Activated T-cell treated with anti-CD3 and anti-CD28 coated beads for 1 hour (primary cell): ENCODE results near the gene JAK3.

Experiments
- DNase-seq: peaks from one replicate; pipeline ENCODE4 v3.0.0-alpha.2; 2020; ENCODE audit warnings: low read depth

JAK3 gene

DNA sequence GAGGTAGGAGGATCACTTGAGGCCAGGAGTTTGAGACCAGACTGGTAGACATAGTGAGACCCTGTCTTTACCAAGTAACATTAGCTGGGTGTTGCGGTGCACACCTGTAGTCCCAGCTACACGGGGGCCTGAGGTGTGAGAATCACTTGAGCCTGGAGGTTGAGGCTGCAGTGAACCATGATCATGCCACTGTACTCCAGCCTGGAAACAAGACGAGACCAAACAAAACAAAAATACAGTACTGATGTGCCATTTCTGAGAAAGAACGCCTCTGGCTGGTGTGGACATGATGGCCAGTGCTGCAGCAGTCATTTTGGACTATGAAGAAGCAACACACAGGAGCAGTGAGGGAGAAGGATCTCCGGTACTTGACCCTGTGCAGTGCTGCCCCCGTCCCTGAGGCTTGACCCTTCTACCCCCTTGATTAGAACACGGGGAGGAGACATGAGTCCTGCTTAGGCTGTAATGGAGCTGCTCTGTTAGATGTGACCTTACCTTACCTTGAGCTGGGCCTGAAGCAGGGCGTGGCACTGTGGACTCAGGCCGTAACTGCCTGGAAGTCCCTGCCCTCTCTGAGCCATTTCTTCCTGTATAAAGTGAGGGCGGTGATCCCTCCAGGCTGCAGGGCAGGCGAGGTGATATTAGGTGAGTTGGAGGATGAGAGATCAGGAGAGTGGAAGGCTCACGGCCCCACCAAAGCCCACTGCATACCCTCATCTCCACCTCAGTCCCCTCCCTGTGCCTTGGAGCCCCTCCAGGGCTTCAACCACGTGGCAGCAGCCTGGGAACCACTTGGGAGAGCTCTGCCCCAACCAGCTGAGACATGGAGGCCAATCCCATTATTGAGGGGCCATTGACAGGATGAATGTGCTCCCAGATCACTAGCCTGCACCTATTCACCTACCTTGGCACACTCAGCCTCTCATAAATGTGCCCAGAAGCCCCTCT lies 17.9 kb upstream of the JAK3 start:
- no peak for DNase-seq

DNA sequence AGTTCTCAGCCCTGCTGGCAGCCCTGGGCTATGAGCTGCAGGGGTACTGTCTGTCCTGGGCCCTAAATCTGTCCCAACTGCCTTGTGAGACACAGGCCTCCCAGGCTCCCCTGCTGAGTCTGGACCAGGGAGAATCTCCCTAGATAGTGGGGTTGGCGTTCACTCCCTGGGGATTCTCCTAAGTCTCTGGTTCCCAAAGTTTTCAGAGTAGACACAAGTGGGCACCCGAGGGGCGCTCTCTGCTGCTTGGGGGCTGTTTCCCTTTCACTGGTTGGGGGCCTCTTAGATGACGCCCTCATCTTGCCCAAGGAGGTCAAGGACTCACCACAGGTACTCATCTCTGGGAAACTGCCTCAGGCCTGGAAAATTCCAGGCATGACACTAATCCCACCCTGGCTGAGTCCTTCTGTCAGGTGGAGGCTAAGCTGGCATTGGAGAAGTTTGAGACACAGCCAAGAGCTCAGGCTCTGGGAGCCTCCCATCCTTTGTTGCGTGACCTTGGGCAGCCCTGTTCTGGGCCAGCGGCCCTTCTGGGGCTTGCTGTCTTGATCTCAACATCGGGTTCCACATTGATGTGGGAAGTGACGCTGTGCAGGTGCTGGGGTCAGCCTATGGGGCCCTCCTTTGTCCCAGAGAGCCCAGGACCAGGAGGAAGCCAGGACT lies 15.9 kb upstream of the JAK3 start:
- no peak for DNase-seq

DNA sequence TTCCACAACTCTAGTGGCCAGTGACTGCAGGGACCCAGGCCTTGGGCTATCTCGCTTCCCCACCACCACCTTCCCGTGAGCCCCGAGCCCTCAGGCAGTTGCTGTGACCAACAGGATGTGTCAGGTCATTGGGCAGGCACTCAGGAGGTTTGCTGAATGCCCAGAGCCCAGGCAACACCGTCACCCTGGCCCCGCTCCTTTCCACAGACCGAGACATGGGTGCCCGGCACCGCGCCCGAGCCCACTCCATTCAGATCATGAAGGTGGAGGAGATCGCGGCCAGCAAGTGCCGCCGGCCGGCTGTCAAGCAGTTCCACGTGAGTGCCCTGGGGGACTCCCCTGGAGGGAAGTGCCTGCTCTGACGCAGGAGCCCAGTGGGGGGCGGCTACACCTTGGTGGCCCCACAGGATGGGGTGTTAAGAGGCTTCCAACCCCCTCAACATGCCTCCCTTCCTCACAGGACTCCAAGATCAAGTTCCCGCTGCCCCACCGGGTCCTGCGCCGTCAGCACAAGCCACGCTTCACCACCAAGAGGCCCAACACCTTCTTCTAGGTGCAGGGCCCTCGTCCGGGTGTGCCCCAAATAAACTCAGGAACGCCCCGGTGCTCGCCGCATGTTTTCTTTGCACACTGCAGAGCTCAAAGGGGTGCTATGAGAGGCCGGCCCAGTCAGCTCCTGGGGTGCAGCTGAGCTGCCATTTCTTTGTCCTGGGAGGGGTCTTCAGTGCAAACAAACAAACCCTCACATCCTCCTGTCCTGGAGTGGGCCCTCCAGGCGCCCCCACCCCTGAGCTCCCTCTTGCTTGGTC lies 15.1 kb upstream of the JAK3 start:
- no peak for DNase-seq

DNA sequence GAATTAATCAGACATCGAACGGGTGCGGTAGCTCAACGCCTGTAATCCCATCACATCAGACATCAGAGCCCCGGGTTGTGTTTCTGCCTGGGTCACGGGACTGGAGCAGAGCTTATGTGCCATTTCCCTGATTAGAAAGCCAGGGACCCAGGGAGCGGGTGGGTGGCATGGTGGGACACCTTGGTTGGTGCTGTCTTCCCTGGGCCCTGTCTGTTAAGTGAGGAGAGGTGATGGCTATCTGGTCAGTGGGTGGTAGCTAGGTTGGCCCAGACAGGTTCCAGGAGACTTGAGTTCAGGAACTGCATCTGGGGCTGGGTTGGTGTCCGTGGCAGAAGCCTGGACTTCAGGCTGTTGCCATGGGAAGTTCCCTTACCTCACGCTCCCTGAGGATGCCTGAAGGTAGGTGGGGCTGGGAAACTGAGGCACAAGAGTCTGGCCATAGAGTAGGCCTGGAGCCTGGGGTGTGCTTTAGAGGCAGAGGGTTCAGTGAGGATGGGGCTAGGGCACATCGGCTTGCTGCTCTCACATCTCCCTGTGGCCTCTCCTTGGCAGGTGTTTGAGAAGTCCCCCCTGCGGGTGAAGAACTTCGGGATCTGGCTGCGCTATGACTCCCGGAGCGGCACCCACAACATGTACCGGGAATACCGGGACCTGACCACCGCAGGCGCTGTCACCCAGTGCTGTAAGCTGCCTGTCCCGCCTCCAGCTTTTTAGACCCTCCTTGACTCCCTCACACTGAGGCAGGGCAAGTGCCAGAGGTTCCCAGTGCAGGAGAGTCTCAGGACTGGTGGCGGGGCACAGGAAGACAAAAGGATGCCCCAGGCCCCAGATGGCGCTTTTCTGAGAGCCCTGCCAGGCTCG lies 14.0 kb upstream of the JAK3 start:
- no peak for DNase-seq

DNA sequence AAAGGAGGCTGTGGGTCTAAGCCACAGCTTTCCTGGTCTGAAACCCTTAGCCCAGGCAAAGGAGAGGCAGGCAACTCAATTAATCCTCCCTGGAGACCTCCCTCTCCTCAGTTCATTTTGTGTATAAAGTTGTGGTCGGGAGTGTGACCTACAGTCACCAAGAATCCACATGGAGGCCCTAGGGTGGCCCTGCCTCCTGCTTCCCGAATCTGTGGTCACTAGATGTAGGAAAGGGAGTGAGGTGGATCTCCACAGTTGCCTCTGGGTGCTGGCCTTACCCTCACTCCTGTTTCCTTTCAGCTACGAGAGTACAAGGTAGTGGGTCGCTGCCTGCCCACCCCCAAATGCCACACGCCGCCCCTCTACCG lies 13.2 kb upstream of the JAK3 start:
- DNase-seq, result no peak

DNA sequence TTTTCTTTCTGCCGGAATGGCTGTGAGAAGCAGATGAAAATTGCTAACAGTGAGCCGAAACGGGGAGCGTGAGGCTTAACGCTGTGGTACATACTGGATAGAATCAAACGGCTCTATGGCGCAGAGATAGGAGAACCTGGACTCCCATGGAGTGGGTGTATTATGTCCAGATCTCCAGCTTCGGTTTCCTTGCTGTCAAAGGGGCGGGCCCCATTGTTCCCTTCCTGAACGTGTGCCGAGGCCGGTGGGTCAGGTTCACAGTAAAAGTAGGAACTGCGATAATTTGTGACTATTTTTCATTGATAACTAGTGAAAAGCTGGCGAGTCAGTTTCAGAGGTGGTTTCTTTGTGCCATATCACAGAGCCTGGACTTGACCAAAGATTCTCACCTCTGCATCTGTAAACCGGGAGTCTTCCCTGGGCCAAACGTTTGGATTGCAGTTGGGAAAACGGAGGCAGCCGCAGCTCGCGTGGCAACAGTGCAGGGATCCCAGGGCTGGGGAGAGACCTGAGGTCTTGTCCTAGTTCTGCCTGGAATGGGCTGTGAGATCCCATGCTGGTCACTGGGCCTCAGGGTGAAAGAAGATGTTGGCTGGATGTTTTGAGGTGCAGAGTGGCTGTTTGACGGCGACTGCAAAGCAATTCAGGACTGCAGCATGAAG lies 12.7 kb upstream of the JAK3 start:
- DNase-seq, result no peak

DNA sequence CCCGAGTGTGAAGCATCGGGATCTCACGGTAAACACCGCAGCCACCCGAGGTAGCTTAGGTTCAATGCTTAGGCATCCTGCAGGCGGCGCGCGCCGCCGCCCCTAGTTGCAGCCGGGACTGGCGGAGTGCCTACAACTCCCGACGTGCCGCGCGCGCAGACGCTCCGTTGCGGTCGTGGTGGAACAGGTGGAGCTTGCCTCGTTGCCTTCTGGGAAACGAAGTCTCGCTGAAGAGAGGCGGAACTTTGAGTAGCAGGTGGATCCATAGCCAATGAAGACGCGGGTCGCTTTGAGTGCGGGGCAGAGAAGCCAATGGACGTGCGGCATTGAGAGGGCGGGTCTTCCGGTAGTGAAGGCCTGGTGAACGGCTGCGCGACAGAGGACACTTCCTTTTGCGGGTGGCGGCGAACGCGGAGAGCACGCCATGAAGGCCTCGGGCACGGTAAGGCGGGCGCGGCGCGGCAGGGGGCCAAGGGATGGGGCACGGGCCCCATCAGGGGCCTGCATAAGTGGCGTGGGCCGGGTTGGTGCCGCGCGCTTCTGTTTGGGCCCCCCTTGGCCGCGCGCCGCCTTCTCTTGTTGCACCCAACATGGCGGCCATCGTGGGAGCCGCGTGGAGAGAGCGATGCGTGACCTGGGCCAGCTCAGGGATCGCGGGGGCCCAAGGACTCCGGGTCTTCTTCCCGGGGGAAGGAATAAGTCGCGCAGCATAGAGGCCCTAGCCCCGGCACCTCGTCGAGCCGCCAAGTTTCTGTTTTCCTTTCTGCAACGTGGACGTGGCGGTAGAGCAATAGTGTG lies 11.9 kb upstream of the JAK3 start, which contains the start of gene RPL18A:
Gene RPL18A, plus strand, starts transcription at position 378 of the 798 bp plus-strand sequence. Its CDS starts 47 bp downstream, at position 425.
- peak; percentile 98 for DNase-seq

DNA sequence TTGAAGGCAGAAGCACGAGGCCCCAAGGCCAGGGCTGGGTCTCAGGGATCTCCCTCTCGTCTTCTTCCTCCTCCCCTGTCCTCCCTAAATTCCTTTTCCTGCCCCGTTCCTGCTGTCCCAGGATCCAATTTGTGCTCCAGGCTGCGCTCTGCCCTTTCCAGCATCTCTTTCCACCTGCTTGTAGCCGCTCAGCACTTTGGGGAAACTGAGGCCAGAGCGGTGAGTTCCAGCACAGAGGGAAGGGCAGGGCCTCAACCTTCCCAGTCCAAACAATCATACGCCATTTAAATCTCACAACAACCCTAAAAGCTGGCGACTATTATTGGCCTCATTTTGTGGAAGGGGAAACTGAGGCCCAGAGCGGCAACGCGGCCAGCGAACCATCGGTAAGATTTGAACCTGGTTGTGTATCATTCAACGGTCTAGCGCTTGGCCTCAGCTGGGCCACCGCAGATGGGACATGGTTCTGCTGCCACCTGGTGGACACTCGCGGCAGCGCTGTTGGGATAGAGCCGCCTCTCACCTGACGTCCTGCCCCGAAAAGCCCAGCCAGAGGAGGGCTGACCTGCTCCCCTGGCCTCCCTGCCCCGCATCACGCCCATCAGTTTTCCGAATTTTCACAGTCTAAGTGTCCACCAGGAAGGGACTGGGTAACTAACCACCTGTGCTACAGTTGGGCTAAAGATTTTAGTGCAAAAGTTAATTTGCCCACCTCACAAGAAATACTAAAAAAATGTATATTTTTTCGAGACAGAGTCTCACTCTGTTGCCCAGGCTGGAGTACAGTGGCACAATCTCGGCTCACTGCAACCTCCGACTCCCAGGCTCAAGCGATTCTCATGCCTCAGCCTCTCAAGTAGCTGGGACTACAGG lies 7.7 kb upstream of the JAK3 start:
- peak; percentile 91 for DNase-seq

DNA sequence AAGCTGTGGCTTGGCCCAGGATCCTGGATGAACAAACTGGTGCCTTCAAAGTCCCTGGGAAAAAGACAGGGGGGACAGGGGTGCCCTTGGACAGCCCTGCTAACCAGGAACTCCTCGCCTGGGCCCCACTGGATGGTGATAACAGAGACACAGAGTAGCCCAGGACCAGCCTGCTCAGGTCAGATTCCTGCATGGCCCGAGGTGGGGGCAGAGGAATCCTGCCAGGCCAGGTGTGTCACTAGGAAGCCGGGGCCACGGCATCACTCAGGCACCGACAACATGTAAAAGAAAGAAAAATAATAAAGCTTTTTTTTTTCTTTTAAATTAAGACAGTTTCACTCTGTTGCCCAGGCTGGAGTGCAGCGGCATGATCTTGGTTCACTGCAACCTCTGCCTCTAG lies 6.3 kb upstream of the JAK3 start:
- DNase-seq, result no peak

DNA sequence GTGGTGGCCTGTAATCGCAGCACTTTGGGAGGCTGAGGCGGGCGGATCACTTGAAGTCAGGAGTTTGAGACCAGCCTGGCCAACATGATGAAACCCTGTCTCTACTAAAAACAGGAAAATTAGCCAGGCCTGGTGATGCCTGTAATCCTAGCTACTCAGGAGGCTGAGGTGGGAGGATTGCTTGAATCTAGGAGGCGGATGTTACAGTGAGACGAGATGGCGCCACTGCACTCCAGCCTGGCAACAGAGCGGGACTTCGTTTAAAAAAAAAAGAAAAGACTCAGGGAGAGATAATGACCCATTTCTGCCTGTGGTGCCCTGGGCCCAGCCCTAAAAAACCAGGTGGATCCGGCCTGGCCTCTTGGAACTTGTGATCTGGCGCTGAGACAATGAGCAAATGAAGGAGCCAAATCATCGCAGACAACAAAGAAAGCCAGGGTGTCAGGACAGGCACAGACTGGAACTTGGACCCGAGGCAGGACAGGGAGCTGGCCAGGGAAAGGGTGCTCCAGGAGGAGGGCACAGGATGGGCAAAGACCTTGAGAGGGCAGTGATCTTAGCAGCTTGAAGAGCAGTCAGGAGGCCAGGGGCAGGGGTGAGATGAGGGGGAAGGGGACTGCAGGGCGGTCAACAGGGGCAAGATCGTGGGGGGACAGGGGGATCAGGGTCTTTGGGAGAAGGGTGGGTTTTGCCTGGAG lies 962 bp upstream of the JAK3 start:
- DNase-seq, result no peak

DNA sequence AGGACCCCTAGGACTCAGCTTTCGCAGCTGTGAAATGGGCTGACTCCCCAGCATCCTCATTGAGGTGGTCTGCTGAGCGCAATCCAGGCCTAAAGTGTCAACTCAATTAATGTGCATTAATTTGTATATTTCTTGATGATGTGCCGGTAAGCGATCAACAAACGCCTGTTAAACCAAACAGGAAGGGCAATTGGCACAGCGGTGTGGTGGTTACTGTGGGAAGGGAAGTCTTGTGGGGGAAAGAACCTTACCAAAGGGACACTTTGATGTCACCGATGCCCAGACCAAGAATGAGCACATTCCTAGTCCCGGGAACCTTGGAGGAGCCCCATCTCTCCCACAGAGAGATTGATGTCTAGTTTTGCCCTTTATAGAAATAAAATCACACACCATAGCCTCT lies 1.6 kb downstream of the JAK3 start:
- no peak for DNase-seq

DNA sequence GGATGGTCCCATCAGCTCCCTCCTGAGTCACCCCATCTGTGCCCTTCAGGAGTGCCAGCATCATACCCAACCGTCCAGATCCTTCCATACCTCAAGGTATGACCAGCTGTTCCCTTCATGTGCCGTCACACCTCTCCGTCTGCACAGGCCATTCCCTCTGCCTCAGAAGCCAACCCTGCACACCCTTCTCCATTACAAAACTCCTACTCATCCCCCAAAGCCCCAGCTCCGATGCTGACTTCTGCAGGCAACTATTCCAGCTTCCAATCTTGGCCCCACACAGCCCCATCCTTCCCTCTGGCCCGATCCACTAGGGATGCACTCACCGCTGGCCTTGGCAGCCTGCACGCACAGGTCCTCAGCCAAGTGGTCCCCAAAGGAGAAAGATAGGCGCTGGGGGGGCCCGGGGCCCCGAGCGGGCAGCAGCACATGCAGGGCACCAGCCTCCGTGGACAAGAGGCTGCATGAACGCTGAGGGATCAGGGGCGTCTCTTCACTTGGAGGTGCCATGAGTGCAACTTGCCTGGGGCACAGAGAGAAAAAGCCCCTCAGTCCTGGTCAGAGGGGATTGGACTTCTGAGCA lies 3.8 kb downstream of the JAK3 start:
- DNase-seq, result no peak

DNA sequence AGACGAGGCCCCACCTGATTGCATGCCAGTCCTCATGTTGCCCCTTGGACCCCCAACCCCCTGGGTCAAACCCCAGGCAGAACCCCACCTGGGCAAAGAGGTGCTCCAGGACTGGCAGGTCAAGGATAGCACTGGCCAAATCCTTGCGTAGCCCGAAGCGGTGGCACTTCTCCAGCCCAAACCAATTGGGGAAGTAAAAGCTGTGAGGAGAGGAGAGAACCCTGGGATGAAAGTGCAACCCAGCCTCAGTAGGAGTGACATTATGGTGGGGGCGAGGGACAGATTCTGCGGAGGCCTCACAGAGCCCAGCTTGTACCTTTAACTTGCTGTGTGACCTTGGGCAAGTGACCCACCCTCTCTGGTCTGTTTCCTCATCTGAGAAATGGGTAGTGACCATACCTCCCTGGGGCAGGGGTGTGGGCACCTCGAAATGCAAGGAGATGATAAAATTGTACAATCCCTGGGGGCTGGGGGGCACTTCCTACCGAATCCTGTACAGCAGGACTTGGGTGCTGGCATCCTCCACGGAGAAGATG lies 4.4 kb downstream of the JAK3 start:
- no peak for DNase-seq

DNA sequence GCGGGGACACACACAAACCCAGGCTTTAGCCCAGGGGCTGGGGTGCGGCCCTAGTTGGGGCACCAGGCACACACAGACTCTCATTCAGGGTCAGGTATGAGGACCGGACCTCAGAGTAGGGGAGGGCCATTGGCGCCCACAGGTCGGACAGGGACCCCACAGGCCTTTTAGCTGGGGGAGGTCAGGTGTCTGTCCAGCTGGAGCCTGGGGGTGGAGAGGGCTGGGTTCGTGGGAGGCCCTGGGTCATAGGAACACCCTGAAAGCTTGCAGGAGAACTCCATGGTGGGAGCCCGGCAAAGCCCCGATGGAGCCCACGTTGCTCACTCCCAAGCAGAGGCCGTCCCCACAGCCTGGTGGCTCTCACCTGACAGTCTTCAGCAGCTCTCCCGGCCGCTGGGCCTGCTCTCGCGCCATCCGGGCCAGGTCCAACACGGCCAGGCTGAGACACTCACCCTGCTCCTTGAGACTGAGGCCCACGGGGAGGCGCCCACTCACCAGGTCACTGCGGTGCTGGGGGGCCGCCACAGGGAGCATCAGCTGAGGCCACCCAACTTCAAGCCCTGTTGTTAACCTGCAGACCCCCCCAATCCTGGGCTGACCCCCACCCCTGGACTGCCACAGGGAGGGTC lies 5.0 kb downstream of the JAK3 start:
- DNase-seq, result no peak

DNA sequence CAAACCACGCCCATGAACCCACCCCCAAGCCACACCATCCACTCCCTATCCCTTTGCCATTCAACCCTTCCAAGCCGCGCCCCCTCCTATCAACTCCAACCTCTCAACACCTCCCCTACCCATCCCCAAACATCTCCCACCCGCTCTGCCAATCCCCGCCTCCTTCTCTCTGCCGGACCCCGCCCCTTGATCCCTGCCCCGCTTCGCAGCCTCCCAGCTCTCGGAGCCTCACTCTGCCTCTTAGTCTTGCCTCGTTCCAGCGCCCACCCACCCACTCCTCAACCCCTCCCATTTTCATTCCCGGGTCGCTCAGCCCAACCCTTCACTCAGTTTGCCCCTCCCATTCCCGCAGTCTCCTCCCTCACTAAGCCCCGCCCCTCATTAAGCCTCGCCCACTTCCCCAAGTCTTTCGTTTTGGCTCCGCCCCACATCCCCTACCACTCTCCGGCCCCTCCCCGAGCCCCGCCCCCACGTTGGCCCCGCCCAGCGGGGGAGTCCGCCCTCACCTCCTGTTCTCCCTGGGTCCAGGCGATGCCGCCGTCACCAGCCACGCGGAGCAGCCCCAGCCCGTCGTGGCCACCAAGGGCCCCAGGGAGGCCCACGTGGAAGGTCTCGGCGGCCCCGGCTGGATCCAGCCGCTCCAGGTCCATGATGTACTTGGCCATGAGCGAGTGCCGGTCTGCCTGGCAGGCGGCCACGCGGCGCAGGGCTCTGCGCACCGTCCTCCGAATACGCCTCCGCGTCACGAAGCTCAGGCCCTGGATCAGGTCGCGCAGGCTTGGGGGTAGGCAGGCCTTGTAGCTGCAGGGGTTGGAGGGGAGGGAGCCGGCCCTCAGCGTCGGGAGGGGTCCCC lies 5.7 kb downstream of the JAK3 start:
- DNase-seq, result peak; percentile 55

DNA sequence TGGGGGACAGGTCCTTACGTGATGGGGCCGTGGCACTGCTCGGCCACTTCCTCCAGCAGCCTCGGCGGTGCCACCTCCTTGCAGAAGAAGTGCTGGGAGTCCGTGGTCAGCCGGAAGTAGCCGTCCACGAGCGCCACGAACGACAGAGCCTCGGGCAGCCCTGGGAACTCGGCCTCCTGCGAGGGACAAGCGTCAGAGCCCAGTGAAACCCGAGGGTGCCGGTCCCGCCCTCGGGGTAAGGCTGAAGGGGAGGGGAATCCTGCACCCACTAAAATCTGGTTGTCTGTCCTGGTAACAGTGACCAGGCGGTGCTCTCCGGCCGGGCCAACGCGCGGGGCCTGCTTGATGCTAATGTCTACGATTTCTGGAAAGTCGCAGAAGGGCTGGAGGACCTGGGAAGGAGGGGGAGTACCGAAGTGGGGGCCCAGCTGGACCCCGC lies 6.4 kb downstream of the JAK3 start:
- no peak for DNase-seq
